NCI-H1105 treated with DMSO at 0.1 percent for 48 hours (cell line): Measurements from ENCODE around the gene ZNF746.

Experiments used
- DNase-seq: peaks from one replicate; lab custom pipeline; 2025; lab: John Stamatoyannopoulos, UW

The ZNF746 gene

GRCh38 chr7:149427893-149428292 is 69.7 kb downstream of the ZNF746 start:
- DNase-seq, result no peak

- DNase-seq, result no peak
Measured at GRCh38 chr7:149427096-149427680, 70.4 kb downstream of the ZNF746 start.

GRCh38 chr7:149423449-149424110 is 74.0 kb downstream of the ZNF746 start:
- no peak for DNase-seq

GRCh38 chr7:149422914-149423301 is 74.7 kb downstream of the ZNF746 start:
- DNase-seq, result no peak
